Renal pelvis (tissue), 4 donors: ENCODE data around the gene FUT6. TPM values are rescaled to one million over a fixed set of nuclear protein-coding genes. Genes with fewer than 3 reads are reported as not detected.
A peak's percentile ranks its signal among the peaks of the same experiment; 100 is the strongest.

ENCODE experiments used
- DNase-seq: peaks from one replicate; pipeline ENCODE4 v3.0.0-alpha.2; 2013
- polyA plus RNA-seq, 3 donors: library from polyadenylated mRNA; unstranded; fragments of 120-200 nt; gene quantifications; one replicate each; pipeline ENCODE4 v1.2.1, GENCODE V29; 2013; ENCODE audit not compliant: insufficient read length in 3 of 3

FUT6 gene
- polyA plus RNA-seq, 3 donors = 12.7 to 18.2 (median 15.1) TPM

- no peak for DNase-seq
Measured at GRCh38 chr19:5808120-5808816, 31.2 kb downstream of the FUT6 start.

GRCh38 chr19:5806905-5807304 is 32.6 kb downstream of the FUT6 start:
- no peak for DNase-seq

GRCh38 chr19:5806133-5806489 is 33.4 kb downstream of the FUT6 start:
- DNase-seq = no peak

GRCh38 chr19:5805462-5806132 is 33.9 kb downstream of the FUT6 start:
- DNase-seq = peak; percentile 82

GRCh38 chr19:5804516-5805461 is 34.7 kb downstream of the FUT6 start, which contains the start of gene NRTN:
Gene NRTN, plus strand, starts transcription at chr19:5805067. Its CDS starts 19,099 bp downstream, at chr19:5824166.
- DNase-seq = no peak

- peak; percentile 93 for DNase-seq
Measured at GRCh38 chr19:5803752-5804515, 35.6 kb downstream of the FUT6 start.

GRCh38 chr19:5803441-5803751 is 36.1 kb downstream of the FUT6 start:
- DNase-seq = no peak

- peak; percentile 75 for DNase-seq
Measured at GRCh38 chr19:5801796-5802619, 37.5 kb downstream of the FUT6 start.

- no peak for DNase-seq
Measured at GRCh38 chr19:5800361-5801270, 38.9 kb downstream of the FUT6 start.

GRCh38 chr19:5799247-5800241 is 40.0 kb downstream of the FUT6 start:
- DNase-seq = no peak

GRCh38 chr19:5798244-5798643 is 41.3 kb downstream of the FUT6 start:
- DNase-seq = no peak

- no peak for DNase-seq
Measured at GRCh38 chr19:5795382-5795919, 44.1 kb downstream of the FUT6 start.

GRCh38 chr19:5793188-5793587 is 46.3 kb downstream of the FUT6 start:
- DNase-seq = no peak

GRCh38 chr19:5792224-5792623 is 47.3 kb downstream of the FUT6 start:
- no peak for DNase-seq

GRCh38 chr19:5790559-5791520 is 48.7 kb downstream of the FUT6 start, which contains the start of gene DUS3L:
Gene DUS3L, minus strand, starts transcription at chr19:5791163. Its CDS starts 22 bp downstream, at chr19:5791141.
- peak; percentile 96 for DNase-seq

GRCh38 chr19:5789886-5790558 is 49.5 kb downstream of the FUT6 start:
- no peak for DNase-seq
